Effector CD4-positive, alpha-beta T cell (primary cell): Measurements from ENCODE around the gene ELF3.
"Not testable (repeated sequence)": the region's sequence is repeated elsewhere in the genome, so short reads cannot be mapped to it uniquely, and the experiment has no call there.

Experiments
- DNase-seq: peaks from one replicate; pipeline ENCODE4 v3.0.0-alpha.2; 2020

Gene ELF3

GRCh38 chr1:202036595-202037387 lies 26.4 kb downstream of the ELF3 start:
- DNase-seq, result no peak

- no peak for DNase-seq
Measured at GRCh38 chr1:202037706-202038296, 27.4 kb downstream of the ELF3 start.

GRCh38 chr1:202038688-202039346 lies 28.4 kb downstream of the ELF3 start:
- no peak for DNase-seq

GRCh38 chr1:202045705-202046104 lies 35.3 kb downstream of the ELF3 start:
- DNase-seq, result no peak

- DNase-seq, result no peak
Measured at GRCh38 chr1:202046227-202046626, 35.8 kb downstream of the ELF3 start.

- DNase-seq, result no peak
Measured at GRCh38 chr1:202046748-202047708, 36.6 kb downstream of the ELF3 start.

- DNase-seq, result no peak
Measured at GRCh38 chr1:202047977-202048376, 37.6 kb downstream of the ELF3 start.

- DNase-seq, result no peak
Measured at GRCh38 chr1:202049129-202049528, 38.7 kb downstream of the ELF3 start.

- DNase-seq, result no peak
Measured at GRCh38 chr1:202054094-202054493, 43.7 kb downstream of the ELF3 start.

GRCh38 chr1:202054673-202055072 lies 44.3 kb downstream of the ELF3 start:
- not testable (repeated sequence) for DNase-seq

GRCh38 chr1:202056644-202057334 lies 46.4 kb downstream of the ELF3 start:
- DNase-seq, result no peak

GRCh38 chr1:202057335-202057704 lies 46.9 kb downstream of the ELF3 start:
- not testable (repeated sequence) for DNase-seq

GRCh38 chr1:202058001-202058908 lies 47.9 kb downstream of the ELF3 start:
- no peak for DNase-seq

GRCh38 chr1:202061055-202061454 lies 50.7 kb downstream of the ELF3 start:
- DNase-seq, result no peak

GRCh38 chr1:202061787-202062186 lies 51.4 kb downstream of the ELF3 start:
- not testable (repeated sequence) for DNase-seq

- DNase-seq, result not testable (repeated sequence)
Measured at GRCh38 chr1:202062636-202063035, 52.2 kb downstream of the ELF3 start.

GRCh38 chr1:202063093-202063492 lies 52.7 kb downstream of the ELF3 start:
- DNase-seq, result no peak

- not testable (repeated sequence) for DNase-seq
Measured at GRCh38 chr1:202064889-202065312, 54.5 kb downstream of the ELF3 start.
